Embryonic facial prominence (tissue), 1 donor: ENCODE measurements around the gene RPS13.
A peak's percentile ranks its signal among the peaks of the same experiment; 100 is the strongest.
"Not testable (repeated sequence)": the region's sequence is repeated elsewhere in the genome, so short reads cannot be mapped to it uniquely, and the experiment has no call there.

Source experiments
- DNase-seq: peaks from one replicate; pipeline ENCODE4 v3.0.0-alpha.2; 2016; ENCODE audit errors: extremely low spot score

RPS13 gene

GRCh38 chr11:17077520-17078401 lies at the start of gene RPS13:
RPS13 (minus strand) TSS chr11:17077667; CDS start chr11:17077641, 26 bp downstream.
- DNase-seq: peak; percentile 97

- DNase-seq: no peak
Measured at GRCh38 chr11:17121981-17122380, 44.5 kb upstream of the RPS13 start.

GRCh38 chr11:17117262-17117661 lies 39.8 kb upstream of the RPS13 start:
- DNase-seq: no peak

- DNase-seq: no peak
Measured at GRCh38 chr11:17116117-17116516, 38.6 kb upstream of the RPS13 start.

- DNase-seq: not testable (repeated sequence)
Measured at GRCh38 chr11:17107745-17108144, 30.3 kb upstream of the RPS13 start.

- DNase-seq: not testable (repeated sequence)
Measured at GRCh38 chr11:17105404-17106040, 28.1 kb upstream of the RPS13 start.

- no peak for DNase-seq
Measured at GRCh38 chr11:17102462-17102861, 25.0 kb upstream of the RPS13 start.

GRCh38 chr11:17098658-17099057 lies 21.2 kb upstream of the RPS13 start:
- no peak for DNase-seq

GRCh38 chr11:17098038-17098437 lies 20.6 kb upstream of the RPS13 start:
- DNase-seq: no peak

- DNase-seq: not testable (repeated sequence)
Measured at GRCh38 chr11:17085976-17086375, 8.5 kb upstream of the RPS13 start.

- no peak for DNase-seq
Measured at GRCh38 chr11:17077240-17077519, 287 bp downstream of the RPS13 start.

GRCh38 chr11:17076517-17077239 lies 789 bp downstream of the RPS13 start:
- no peak for DNase-seq

- no peak for DNase-seq
Measured at GRCh38 chr11:17075506-17075905, 2.0 kb downstream of the RPS13 start.

- DNase-seq: no peak
Measured at GRCh38 chr11:17073370-17074027, 4.0 kb downstream of the RPS13 start.

- DNase-seq: no peak
Measured at GRCh38 chr11:17067417-17067816, 10.1 kb downstream of the RPS13 start.

GRCh38 chr11:17066691-17067090 lies 10.8 kb downstream of the RPS13 start:
- DNase-seq: no peak

GRCh38 chr11:17063171-17064002 lies 14.1 kb downstream of the RPS13 start:
- DNase-seq: no peak

- DNase-seq: not testable (repeated sequence)
Measured at GRCh38 chr11:17051146-17051545, 26.3 kb downstream of the RPS13 start.

GRCh38 chr11:17048491-17048890 lies 29.0 kb downstream of the RPS13 start:
- not testable (repeated sequence) for DNase-seq

- DNase-seq: no peak
Measured at GRCh38 chr11:17046690-17047089, 30.8 kb downstream of the RPS13 start.
